HS-27A (cell line): ENCODE data around the gene IL20.
"Not testable (repeated sequence)": the region's sequence is repeated elsewhere in the genome, so short reads cannot be mapped to it uniquely, and the experiment has no call there.

Experiments
- DNase-seq: peaks from one replicate; pipeline ENCODE4 v3.0.0-alpha.2; 2012; ENCODE audit warnings: low read depth, missing footprints

Gene IL20

GRCh38 chr1:206842854-206843253 is 22.6 kb upstream of the IL20 start:
- no peak for DNase-seq

- DNase-seq, result no peak
Observed at GRCh38 chr1:206843626-206844025, 21.8 kb upstream of the IL20 start.

- DNase-seq, result no peak
Observed at GRCh38 chr1:206846487-206846886, 18.9 kb upstream of the IL20 start.

GRCh38 chr1:206847337-206847834 is 18.0 kb upstream of the IL20 start:
- no peak for DNase-seq

- no peak for DNase-seq
Observed at GRCh38 chr1:206847946-206848345, 17.5 kb upstream of the IL20 start.

GRCh38 chr1:206850401-206850800 is 15.0 kb upstream of the IL20 start:
- no peak for DNase-seq

- DNase-seq, result no peak
Observed at GRCh38 chr1:206851341-206852010, 13.9 kb upstream of the IL20 start.

- DNase-seq, result not testable (repeated sequence)
Observed at GRCh38 chr1:206852662-206853061, 12.8 kb upstream of the IL20 start.

GRCh38 chr1:206853696-206854095 is 11.7 kb upstream of the IL20 start:
- DNase-seq, result not testable (repeated sequence)

- no peak for DNase-seq
Observed at GRCh38 chr1:206854401-206855129, 10.9 kb upstream of the IL20 start.

GRCh38 chr1:206855859-206856258 is 9.6 kb upstream of the IL20 start:
- DNase-seq, result no peak

- no peak for DNase-seq
Observed at GRCh38 chr1:206856674-206857464, 8.6 kb upstream of the IL20 start.

- no peak for DNase-seq
Observed at GRCh38 chr1:206859082-206859521, 6.3 kb upstream of the IL20 start.

GRCh38 chr1:206860165-206860564 is 5.3 kb upstream of the IL20 start:
- DNase-seq, result no peak

- no peak for DNase-seq
Observed at GRCh38 chr1:206863266-206863665, 2.2 kb upstream of the IL20 start.

GRCh38 chr1:206866062-206866461 is 639 bp downstream of the IL20 start:
- DNase-seq, result no peak

GRCh38 chr1:206867239-206867638 is 1.8 kb downstream of the IL20 start:
- DNase-seq, result no peak

GRCh38 chr1:206867716-206868115 is 2.3 kb downstream of the IL20 start:
- no peak for DNase-seq

- no peak for DNase-seq
Observed at GRCh38 chr1:206868264-206868663, 2.8 kb downstream of the IL20 start.

GRCh38 chr1:206872139-206872538 is 6.7 kb downstream of the IL20 start:
- DNase-seq, result no peak

- no peak for DNase-seq
Observed at GRCh38 chr1:206873603-206874188, 8.3 kb downstream of the IL20 start.

GRCh38 chr1:206875752-206876377 is 10.4 kb downstream of the IL20 start:
- no peak for DNase-seq
